Gastrocnemius medialis (tissue), 4 donors: ENCODE measurements around the gene ARL2BP. TPM values are rescaled to one million over a fixed set of nuclear protein-coding genes. Genes with fewer than 3 reads are reported as not detected.

Experiments used
- ATAC-seq, 2 donors: fragments of 150-250 bp; one replicate each; pipeline ENCODE4 v1.9.1; 2016
- DNase-seq, 2 donors: peaks; one replicate each; pipeline ENCODE4 v3.0.0-alpha.2; 2019
- H3K27ac ChIP-seq, 4 donors: fragments of 200-600 bp; sonication (generic); 1 replicate in 1 of 4; 2 replicates in 3 of 4; pipeline ENCODE4 v1.5.1; 2016 to 2018; ENCODE audit warnings: mild to moderate bottlenecking in 2 of 4, moderate library complexity in 1 of 4
- H3K27me3 ChIP-seq, 3 donors: fragments of 200-600 bp; sonication (generic) in 2 of 3; 1 replicate in 1 of 3; 2 replicates in 2 of 3; pipeline versions ENCODE4 v1.5.1 to v1.6.0; 2016 to 2019; ENCODE audit warnings: mild to moderate bottlenecking in 1 of 3, moderate library complexity in 1 of 3
- H3K36me3 ChIP-seq, 2 donors: fragments of 200-600 bp; sonication (generic) in 1 of 2; one replicate each; pipeline ENCODE4 v1.5.1; 2017 to 2018
- H3K4me1 ChIP-seq, 2 donors: fragments of 200-600 bp; sonication (generic) in 1 of 2; one replicate each; pipeline ENCODE4 v1.5.1; 2016 to 2017; ENCODE audit warnings: mild to moderate bottlenecking in 2 of 2
- H3K4me3 ChIP-seq, 4 donors: fragments of 200-600 bp; sonication (generic) in 3 of 4; 1 replicate in 1 of 4; 2 replicates in 3 of 4; pipeline ENCODE4 v1.5.1; 2016 to 2019; ENCODE audit warnings: mild to moderate bottlenecking in 2 of 4
- H3K9me3 ChIP-seq, 3 donors: fragments of 200-600 bp; sonication (generic) in 2 of 3; 1 replicate in 1 of 3; 2 replicates in 2 of 3; pipeline ENCODE4 v1.5.1; 2016 to 2019
- CTCF ChIP-seq, 5 experiments: fragments of 450-650 bp in 3 of 5; fragments of 200-600 bp in 2 of 5; sonication (generic) in 2 of 5; IDR thresholded peaks in 4 of 5; conservative IDR thresholded peaks in 1 of 5; 1 replicate in 4 of 5; 2 replicates in 1 of 5; pipeline ENCODE4 v1.5.1; 2016 to 2019; ENCODE audit warnings: antibody characterized with exemption in 5 of 5, mild to moderate bottlenecking in 3 of 5, moderate library complexity in 3 of 5
- POLR2A ChIP-seq, 2 donors: fragments of 450-650 bp; IDR thresholded peaks; one replicate each; pipeline ENCODE4 v1.6.1; 2017; ENCODE audit warnings: antibody characterized with exemption in 2 of 2, mild to moderate bottlenecking in 2 of 2, moderate library complexity in 2 of 2
- in situ Hi-C, 4 donors: fragments of 200-750 bp; cut with MboI; loops; one replicate each; pipeline versions ENCODE4 v1.15.0 to v1.8.0; 2017; ENCODE audit warnings: low sequenced_read_pairs in 4 of 4
- intact Hi-C: fragments of 100-400 bp; cut with DNase I; formaldehyde crosslinking; loops from one replicate; pipeline ENCODE4 v1.15.1; 2023; ENCODE audit warnings: low total_unique reads
- total RNA-seq, 4 donors: library from RNA; depleted of rRNA; stranded (reverse); fragments of >200 nt; gene quantifications; one replicate each; pipeline versions ENCODE4 v1.1.0 to v1.2.3, GENCODE V29; 2016

Gene ARL2BP
- total RNA-seq, 4 donors from 2014 or later = 25.5 to 52.6 (median 44.5) TPM

- Histone ChIP-seq H3K27ac (no peak overlapping the region), H3K9me3 (no peaks in the 10 kb centered on the region), H3K36me3 (peaks cover 3 to 87% of the 10 kb centered on the region in 2 donors), H3K27me3 (no peaks in the 10 kb centered on the region), H3K4me1 (no peaks in the 10 kb centered on the region), H3K4me3 (no peak overlapping the region)
- ATAC-seq = no peak
- no peak for DNase-seq
- TF ChIP-seq POLR2A (IDR thresholded peaks at IDR 0.05) (no peak), CTCF (IDR thresholded peaks at IDR 0.05 in 4 of 5, conservative IDR thresholded peaks at IDR 0.05 in 1 of 5) (no peak)
- in situ Hi-C loops (no loop called here), intact Hi-C loops (no loop called here)
Measured at GRCh38 chr16:57209780-57210179, 35.3 kb upstream of the ARL2BP start.

GRCh38 chr16:57213462-57213861, 31.6 kb upstream of the ARL2BP start:
- ATAC-seq = no peak
- no peaks in the 10 kb centered on the region for H3K27me3 ChIP-seq
- no peak for DNase-seq
- H3K4me3 ChIP-seq = no peak overlapping the region
- no peak for TF ChIP-seq POLR2A (IDR thresholded peaks at IDR 0.05)
- TF ChIP-seq CTCF (IDR thresholded peaks at IDR 0.05 in 4 of 5, conservative IDR thresholded peaks at IDR 0.05 in 1 of 5) = no peak
- H3K9me3 ChIP-seq = peaks cover 0 to 15% (median 5%) of the 10 kb centered on the region in 3 donors
- peaks cover 10 to 96% of the 10 kb centered on the region in 2 donors for H3K36me3 ChIP-seq
- H3K4me1 ChIP-seq = no peaks in the 10 kb centered on the region
- intact Hi-C loops = no loop called here
- H3K27ac ChIP-seq = no peak overlapping the region
- in situ Hi-C loops = no loop called here

DNA sequence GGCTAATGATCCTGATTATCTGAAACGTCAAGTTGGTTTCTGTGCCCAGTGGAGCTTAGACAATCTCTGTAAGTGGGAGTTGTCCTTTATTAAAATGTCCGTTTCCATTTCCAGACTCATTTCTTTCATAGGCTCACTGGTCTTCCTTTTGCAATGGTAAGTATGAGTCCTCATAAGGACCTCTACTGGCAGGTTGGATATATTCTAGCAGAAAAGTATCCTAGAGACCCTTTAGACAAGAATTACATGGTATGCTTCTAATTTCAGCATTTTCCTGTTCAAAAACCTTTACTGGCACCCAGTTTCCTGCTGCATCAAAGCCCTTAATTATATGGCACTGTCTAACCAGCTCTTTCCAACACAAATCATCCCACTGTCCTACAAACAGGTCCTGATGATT, 28.1 kb upstream of the ARL2BP start:
- no peaks in the 10 kb centered on the region for H3K4me1 ChIP-seq
- H3K27me3 ChIP-seq = no peaks in the 10 kb centered on the region
- no peak overlapping the region for H3K27ac ChIP-seq
- no peak for TF ChIP-seq CTCF (IDR thresholded peaks at IDR 0.05 in 4 of 5, conservative IDR thresholded peaks at IDR 0.05 in 1 of 5)
- no peak for TF ChIP-seq POLR2A (IDR thresholded peaks at IDR 0.05)
- DNase-seq (no peak), ATAC-seq (no peak)
- H3K36me3 ChIP-seq = peaks cover 10 to 96% of the 10 kb centered on the region in 2 donors
- in situ Hi-C loops = no loop called here
- intact Hi-C loops = no loop called here
- peaks cover 0 to 15% (median 5%) of the 10 kb centered on the region in 3 donors for H3K9me3 ChIP-seq
- H3K4me3 ChIP-seq = no peak overlapping the region

- TF ChIP-seq POLR2A (IDR thresholded peaks at IDR 0.05) (no peak), CTCF (IDR thresholded peaks at IDR 0.05 in 4 of 5, conservative IDR thresholded peaks at IDR 0.05 in 1 of 5) (no peak)
- no peaks in the 10 kb centered on the region for H3K4me1 ChIP-seq
- no peak for ATAC-seq
- H3K36me3 ChIP-seq = peaks cover 3 to 94% of the 10 kb centered on the region in 2 donors
- intact Hi-C loops (no loop called here), in situ Hi-C loops (no loop called here)
- DNase-seq = no peak
- H3K27ac ChIP-seq = no peak overlapping the region
- H3K4me3 ChIP-seq = no peak overlapping the region
- H3K27me3 ChIP-seq = no peaks in the 10 kb centered on the region
- H3K9me3 ChIP-seq = no peaks in the 10 kb centered on the region
Measured at GRCh38 chr16:57223057-57223456, 22.0 kb upstream of the ARL2BP start.

GRCh38 chr16:57224651-57225335, 20.3 kb upstream of the ARL2BP start:
- Histone ChIP-seq H3K36me3 (peaks cover 3 to 94% of the 10 kb centered on the region in 2 donors), H3K27ac (no peak overlapping the region), H3K9me3 (no peaks in the 10 kb centered on the region), H3K4me1 (no peaks in the 10 kb centered on the region), H3K4me3 (no peak overlapping the region), H3K27me3 (no peaks in the 10 kb centered on the region)
- no peak for TF ChIP-seq POLR2A (IDR thresholded peaks at IDR 0.05)
- TF ChIP-seq CTCF (IDR thresholded peaks at IDR 0.05 in 4 of 5, conservative IDR thresholded peaks at IDR 0.05 in 1 of 5) = no peak
- ATAC-seq (no peak), DNase-seq (no peak)
- in situ Hi-C loops = no loop called here
- intact Hi-C loops = no loop called here
